SU-DHL-6 (cell line): ENCODE measurements around the gene SENP2.

Experiments used
- CTCF ChIP-seq: fragments of 200-600 bp; sonication (generic); IDR thresholded peaks from one replicate; pipeline ENCODE4 v1.5.1; 2017; ENCODE audit warnings: antibody characterized with exemption, mild to moderate bottlenecking, low read length, moderate library complexity; ENCODE audit not compliant: insufficient read depth, poor library complexity, severe bottlenecking
- EZH2phosphoT487 ChIP-seq: fragments of 200-600 bp; sonication (generic), shearing (Covaris generic); conservative IDR thresholded peaks from 2 replicates; pipeline ENCODE4 v1.6.1; 2018; ENCODE audit warnings: mild to moderate bottlenecking, antibody characterized with exemption, low read length, moderate library complexity, mixed read lengths

- TF ChIP-seq CTCF (no peak), EZH2phosphoT487 (no peak)
Measured at GRCh38 chr3:185663929-185664328, 77.8 kb downstream of the SENP2 start.
